NCI-H1105 treated with DMSO at 0.1 percent for 48 hours (cell line): ENCODE results near the gene CDK2.

ENCODE experiments used
- DNase-seq: peaks from one replicate; lab custom pipeline; 2025; lab: John Stamatoyannopoulos, UW

Gene CDK2

GRCh38 chr12:56013482-56013881 lies 46.9 kb downstream of the CDK2 start:
- no peak for DNase-seq

- DNase-seq: peak; percentile 4
Observed at GRCh38 chr12:56014205-56014604, 47.6 kb downstream of the CDK2 start.

- no peak for DNase-seq
Observed at GRCh38 chr12:56017181-56017580, 50.6 kb downstream of the CDK2 start.

- DNase-seq: no peak
Observed at GRCh38 chr12:56018356-56018755, 51.7 kb downstream of the CDK2 start.

GRCh38 chr12:56020423-56021184 lies 54.0 kb downstream of the CDK2 start, which contains the start of gene IKZF4:
Gene IKZF4, plus strand, starts transcription at chr12:56021043. Its CDS starts 451 bp downstream, at chr12:56021494.
- no peak for DNase-seq

GRCh38 chr12:56021889-56022497 lies 55.4 kb downstream of the CDK2 start:
- no peak for DNase-seq
